ENCODE measurements around the gene PCDHAC1. TPM values are rescaled to one million over a fixed set of nuclear protein-coding genes. Genes with fewer than 3 reads are reported as not detected.

Gene PCDHAC1
- total and polyA plus RNA-seq, 2 donors: 0.13 to 1.5 TPM

GRCh38 chr5:140978983-140979382 lies 52.9 kb downstream of the PCDHAC1 start:
- no peak for DNase-seq (ENCODE audit: extremely low spot score)
- WGBS: 66% methylated on average over 1 of the region's 1 CpG
- Histone ChIP-seq H3K4me1 (ENCODE audit: insufficient read depth) (peaks cover 1% of the 10 kb centered on the region), H3K4me3 (ENCODE audit: low read depth, low read length) (no peak overlapping the region), H3K36me3 (ENCODE audit: insufficient read depth) (no peaks in the 10 kb centered on the region), H3K27ac (ENCODE audit: low read depth) (no peak overlapping the region)

Small RNA genes lying within 50 kb of the gene (small RNA-seq; reads per million reads assigned to genes)
- gene AC010223.1: not detected

Other genes with a start within 250 kb of the PCDHAC1 start
- gene HARS1, start 234.9 kb upstream of the PCDHAC1 start, total RNA-seq: 31.9 TPM
- gene HARS1, start 234.9 kb upstream of the PCDHAC1 start, polyA plus RNA-seq: 50.5 TPM
- gene HARS2, start 234.8 kb upstream of the PCDHAC1 start, total RNA-seq: 28.1 TPM
- gene HARS2, start 234.8 kb upstream of the PCDHAC1 start, polyA plus RNA-seq: 24.9 TPM
- gene ZMAT2, start 225.9 kb upstream of the PCDHAC1 start, total RNA-seq: 25.9 TPM
- gene ZMAT2, start 225.9 kb upstream of the PCDHAC1 start, polyA plus RNA-seq: 74.1 TPM
- 0.21 TPM for gene PCDHA1, start 140.2 kb upstream of the PCDHAC1 start, total RNA-seq
- 0.03 TPM for gene PCDHA1, start 140.2 kb upstream of the PCDHAC1 start, polyA plus RNA-seq
- 0.37 TPM for gene PCDHA2, start 131.4 kb upstream of the PCDHAC1 start, total RNA-seq
- 0.08 TPM for gene PCDHA2, start 131.4 kb upstream of the PCDHAC1 start, polyA plus RNA-seq
- gene PCDHA3, start 125.2 kb upstream of the PCDHAC1 start, total RNA-seq: 0.63 TPM
- 0.41 TPM for gene PCDHA3, start 125.2 kb upstream of the PCDHAC1 start, polyA plus RNA-seq
- gene PCDHA4, start 119.2 kb upstream of the PCDHAC1 start, total RNA-seq: 1.1 TPM
- gene PCDHA4, start 119.2 kb upstream of the PCDHAC1 start, polyA plus RNA-seq: 0.28 TPM
- gene PCDHA5, start 104.7 kb upstream of the PCDHAC1 start, total RNA-seq: 0.69 TPM
- 0.05 TPM for gene PCDHA5, start 104.7 kb upstream of the PCDHAC1 start, polyA plus RNA-seq
- 0.95 TPM for gene PCDHA6, start 98.3 kb upstream of the PCDHAC1 start, total RNA-seq
- 0.22 TPM for gene PCDHA6, start 98.3 kb upstream of the PCDHAC1 start, polyA plus RNA-seq
- gene PCDHA7, start 92.0 kb upstream of the PCDHAC1 start, total RNA-seq: 0.26 TPM
- 0.14 TPM for gene PCDHA7, start 92.0 kb upstream of the PCDHAC1 start, polyA plus RNA-seq
- 0.21 TPM for gene PCDHA8, start 85.1 kb upstream of the PCDHAC1 start, total RNA-seq
- 0.06 TPM for gene PCDHA8, start 85.1 kb upstream of the PCDHAC1 start, polyA plus RNA-seq
- gene PCDHA9, start 77.9 kb upstream of the PCDHAC1 start, total RNA-seq: 0.90 TPM
- 0.03 TPM for gene PCDHA9, start 77.9 kb upstream of the PCDHAC1 start, polyA plus RNA-seq
- gene PCDHA10, start 70.4 kb upstream of the PCDHAC1 start, total RNA-seq: 1.1 TPM
- gene PCDHA10, start 70.4 kb upstream of the PCDHAC1 start, polyA plus RNA-seq: 0.13 TPM
- 1.6 TPM for gene PCDHA11, start 57.3 kb upstream of the PCDHAC1 start, total RNA-seq
- 0.06 TPM for gene PCDHA11, start 57.3 kb upstream of the PCDHAC1 start, polyA plus RNA-seq
- gene PCDHA12, start 51.0 kb upstream of the PCDHAC1 start, total RNA-seq: 0.90 TPM
- 0.03 TPM for gene PCDHA12, start 51.0 kb upstream of the PCDHAC1 start, polyA plus RNA-seq
- 0.74 TPM for gene PCDHA13, start 44.2 kb upstream of the PCDHAC1 start, total RNA-seq
- gene PCDHA13, start 44.2 kb upstream of the PCDHAC1 start, polyA plus RNA-seq: 0.18 TPM
- 3.0 TPM for gene PCDHAC2, start 40.2 kb downstream of the PCDHAC1 start, total RNA-seq
- 0.67 TPM for gene PCDHAC2, start 40.2 kb downstream of the PCDHAC1 start, polyA plus RNA-seq
- gene PCDHB1, start 125.1 kb downstream of the PCDHAC1 start, total RNA-seq: 0.16 TPM
- gene PCDHB1, start 125.1 kb downstream of the PCDHAC1 start, polyA plus RNA-seq: 0.01 TPM
- 3.4 TPM for gene PCDHB2, start 168.3 kb downstream of the PCDHAC1 start, total RNA-seq
- gene PCDHB2, start 168.3 kb downstream of the PCDHAC1 start, polyA plus RNA-seq: 3.4 TPM
- gene PCDHB3, start 174.2 kb downstream of the PCDHAC1 start, total RNA-seq: 4.6 TPM
- 1.3 TPM for gene PCDHB3, start 174.2 kb downstream of the PCDHAC1 start, polyA plus RNA-seq
- gene PCDHB4, start 195.5 kb downstream of the PCDHAC1 start, total RNA-seq: 3.8 TPM
- 6.2 TPM for gene PCDHB4, start 195.5 kb downstream of the PCDHAC1 start, polyA plus RNA-seq
- gene PCDHB5, start 208.9 kb downstream of the PCDHAC1 start, total RNA-seq: 7.0 TPM
- 9.0 TPM for gene PCDHB5, start 208.9 kb downstream of the PCDHAC1 start, polyA plus RNA-seq
- 1.1 TPM for gene PCDHB6, start 223.8 kb downstream of the PCDHAC1 start, total RNA-seq
- 1.1 TPM for gene PCDHB6, start 223.8 kb downstream of the PCDHAC1 start, polyA plus RNA-seq
- 3.2 TPM for gene PCDHB7, start 246.3 kb downstream of the PCDHAC1 start, total RNA-seq
- gene PCDHB7, start 246.3 kb downstream of the PCDHAC1 start, polyA plus RNA-seq: 2.6 TPM